WERI-Rb-1 (cell line): ENCODE measurements around the gene SLC12A5.

Experiments used
- DNase-seq: peaks from one replicate; pipeline ENCODE4 v3.0.0-alpha.2; 2020
- H3K27ac ChIP-seq: fragments of 250-450 bp; sonication (Bioruptor Pico); 2 replicates; pipeline ENCODE4 v1.5.1; 2020; ENCODE audit warnings: mild to moderate bottlenecking, moderate library complexity
- H3K27me3 ChIP-seq: fragments of 250-450 bp; sonication (Bioruptor Pico); 2 replicates; pipeline ENCODE4 v1.5.1; 2021; ENCODE audit warnings: mild to moderate bottlenecking, low read depth, moderate library complexity; ENCODE audit not compliant: insufficient read depth, severe bottlenecking
- H3K36me3 ChIP-seq: fragments of 250-450 bp; sonication (Bioruptor Pico); 2 replicates; pipeline ENCODE4 v1.5.1; 2020; ENCODE audit warnings: mild to moderate bottlenecking, moderate library complexity
- H3K4me3 ChIP-seq: 2 replicates; pipeline ENCODE4 v1.5.1; 2011; ENCODE audit warnings: low read depth, mild to moderate bottlenecking, control low read depth, low read length
- H3K9me3 ChIP-seq: fragments of 250-450 bp; sonication (Bioruptor Pico); 2 replicates; pipeline ENCODE4 v1.5.1; 2021; ENCODE audit warnings: mild to moderate bottlenecking, moderate library complexity; ENCODE audit not compliant: severe bottlenecking
- TF ChIP-seq, protein P1 (sequence below): IDR thresholded peaks from 2 replicates; pipeline ENCODE4 v1.5.1; 2011; ENCODE audit warnings: low read depth, mild to moderate bottlenecking, control low read depth, inconsistent platforms, low read length

SLC12A5 gene

DNA sequence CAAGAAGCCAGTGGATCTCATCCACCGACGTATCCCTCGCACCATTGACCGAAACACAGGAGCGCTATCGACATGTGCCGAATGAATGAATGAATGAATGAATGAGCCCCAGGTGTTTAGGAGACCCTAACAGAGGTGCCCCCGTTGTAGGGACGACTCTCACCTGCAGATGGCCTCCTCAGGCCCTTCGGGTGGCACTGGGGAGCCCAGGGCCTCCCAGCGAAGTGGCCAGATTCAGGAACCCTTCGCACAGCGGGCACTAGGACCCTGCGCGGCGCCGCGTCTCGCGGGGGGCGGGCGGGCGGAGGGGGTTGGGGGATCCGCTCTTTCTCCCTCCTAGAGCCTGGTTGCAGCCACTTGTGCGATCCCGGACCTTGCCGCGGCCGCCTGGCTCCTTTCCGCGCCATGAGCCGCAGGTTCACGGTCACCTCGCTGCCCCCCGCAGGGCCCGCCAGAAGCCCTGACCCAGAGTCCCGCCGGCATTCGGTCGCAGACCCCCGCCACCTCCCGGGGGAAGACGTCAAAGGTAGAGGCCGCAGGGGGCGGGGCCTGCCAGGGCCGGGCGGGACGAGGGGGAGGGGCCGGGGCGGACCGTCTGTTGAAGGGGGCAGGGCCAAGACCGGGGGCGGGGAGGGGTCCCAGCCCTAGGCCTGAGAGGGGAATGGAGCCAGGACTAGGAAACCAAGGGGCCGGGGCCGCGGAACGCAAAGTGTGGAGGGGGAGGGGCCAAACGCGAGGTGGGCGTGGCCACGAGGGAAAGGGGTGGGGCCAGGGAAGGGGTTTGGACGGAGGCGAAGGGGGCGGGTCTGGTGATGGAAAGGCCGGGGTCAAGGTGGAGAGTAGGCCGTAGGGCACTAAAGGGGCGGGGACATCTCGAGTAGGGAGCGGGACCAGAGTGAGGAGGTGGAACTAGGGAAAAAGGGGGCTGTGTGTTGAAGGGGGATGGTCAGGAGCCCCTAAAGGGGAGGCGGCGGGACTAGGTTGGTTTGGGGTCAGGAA, 7.4 kb upstream of the SLC12A5 start:
- Histone ChIP-seq H3K36me3 (no peaks in the 10 kb centered on the region), H3K4me3 (peak overlapping the region; percentile 69), H3K9me3 (no peaks in the 10 kb centered on the region), H3K27ac (peak overlapping the region; percentile 96), H3K27me3 (no peaks in the 10 kb centered on the region)
- peak; percentile 94 for DNase-seq
- TF ChIP-seq, protein P1, sequence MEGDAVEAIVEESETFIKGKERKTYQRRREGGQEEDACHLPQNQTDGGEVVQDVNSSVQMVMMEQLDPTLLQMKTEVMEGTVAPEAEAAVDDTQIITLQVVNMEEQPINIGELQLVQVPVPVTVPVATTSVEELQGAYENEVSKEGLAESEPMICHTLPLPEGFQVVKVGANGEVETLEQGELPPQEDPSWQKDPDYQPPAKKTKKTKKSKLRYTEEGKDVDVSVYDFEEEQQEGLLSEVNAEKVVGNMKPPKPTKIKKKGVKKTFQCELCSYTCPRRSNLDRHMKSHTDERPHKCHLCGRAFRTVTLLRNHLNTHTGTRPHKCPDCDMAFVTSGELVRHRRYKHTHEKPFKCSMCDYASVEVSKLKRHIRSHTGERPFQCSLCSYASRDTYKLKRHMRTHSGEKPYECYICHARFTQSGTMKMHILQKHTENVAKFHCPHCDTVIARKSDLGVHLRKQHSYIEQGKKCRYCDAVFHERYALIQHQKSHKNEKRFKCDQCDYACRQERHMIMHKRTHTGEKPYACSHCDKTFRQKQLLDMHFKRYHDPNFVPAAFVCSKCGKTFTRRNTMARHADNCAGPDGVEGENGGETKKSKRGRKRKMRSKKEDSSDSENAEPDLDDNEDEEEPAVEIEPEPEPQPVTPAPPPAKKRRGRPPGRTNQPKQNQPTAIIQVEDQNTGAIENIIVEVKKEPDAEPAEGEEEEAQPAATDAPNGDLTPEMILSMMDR = peak; percentile 43

DNA sequence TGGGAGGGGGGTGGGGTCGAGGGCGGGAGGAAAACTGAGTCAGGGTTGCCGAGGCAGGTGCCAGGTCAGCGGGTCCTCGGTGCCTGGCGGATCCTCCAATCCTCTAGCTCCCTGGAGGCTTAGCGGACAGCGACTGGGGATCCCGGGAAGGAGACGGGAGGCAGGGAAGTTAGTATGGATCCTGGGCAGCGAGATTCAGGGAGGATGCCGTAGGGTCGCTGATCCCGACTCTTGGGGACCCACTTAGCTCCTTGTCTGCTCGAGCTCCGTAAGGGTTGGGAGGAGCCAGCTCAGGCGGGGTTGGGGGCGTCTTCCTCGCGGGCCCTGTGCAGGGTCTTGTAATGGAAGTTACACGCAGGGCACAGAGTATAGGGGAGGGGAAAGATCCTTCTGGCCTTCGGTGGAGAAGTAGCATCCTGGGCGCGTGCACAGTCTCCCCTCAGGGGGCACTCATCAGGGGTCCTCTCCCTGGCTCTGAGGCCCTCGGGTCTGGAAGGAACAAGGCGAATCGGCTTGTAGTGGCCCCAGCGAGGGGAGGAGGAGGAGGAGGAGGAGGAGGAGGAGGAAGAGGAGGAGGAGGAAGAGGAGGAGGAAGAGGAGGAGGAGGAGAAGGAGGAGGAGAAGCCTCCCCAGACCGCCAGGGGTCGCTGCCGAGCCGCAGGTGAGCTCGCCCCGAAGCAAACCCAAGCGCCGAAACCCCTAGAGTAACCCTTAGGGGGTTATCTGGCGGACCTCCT, 6.4 kb upstream of the SLC12A5 start:
- no peak overlapping the region for H3K27ac ChIP-seq
- no peaks in the 10 kb centered on the region for H3K36me3 ChIP-seq
- H3K9me3 ChIP-seq = no peaks in the 10 kb centered on the region
- H3K27me3 ChIP-seq = no peaks in the 10 kb centered on the region
- H3K4me3 ChIP-seq = peak overlapping the region; percentile 69
- DNase-seq = peak; percentile 76
- TF ChIP-seq, protein P1 = peak; percentile 86

DNA sequence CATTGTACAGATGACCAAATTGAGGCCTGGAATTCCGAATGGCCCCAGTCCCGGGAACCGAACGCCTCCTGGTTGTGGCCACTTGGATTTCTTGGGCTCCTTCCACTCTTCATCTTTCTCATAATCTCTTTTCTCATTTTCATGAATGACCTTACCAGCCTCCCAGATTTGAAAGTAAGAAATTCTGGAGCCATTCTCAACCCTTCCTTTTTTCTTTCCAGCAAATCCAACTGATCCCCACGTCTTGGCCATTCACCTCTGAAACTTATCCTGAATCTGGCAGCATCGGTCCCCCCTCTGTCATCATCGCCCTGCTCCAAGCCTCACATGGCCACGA, 5.9 kb upstream of the SLC12A5 start:
- Histone ChIP-seq H3K27me3 (no peaks in the 10 kb centered on the region), H3K27ac (no peak overlapping the region), H3K4me3 (no peak overlapping the region), H3K36me3 (no peaks in the 10 kb centered on the region), H3K9me3 (no peaks in the 10 kb centered on the region)
- TF ChIP-seq, protein P1 = no peak
- no peak for DNase-seq

DNA sequence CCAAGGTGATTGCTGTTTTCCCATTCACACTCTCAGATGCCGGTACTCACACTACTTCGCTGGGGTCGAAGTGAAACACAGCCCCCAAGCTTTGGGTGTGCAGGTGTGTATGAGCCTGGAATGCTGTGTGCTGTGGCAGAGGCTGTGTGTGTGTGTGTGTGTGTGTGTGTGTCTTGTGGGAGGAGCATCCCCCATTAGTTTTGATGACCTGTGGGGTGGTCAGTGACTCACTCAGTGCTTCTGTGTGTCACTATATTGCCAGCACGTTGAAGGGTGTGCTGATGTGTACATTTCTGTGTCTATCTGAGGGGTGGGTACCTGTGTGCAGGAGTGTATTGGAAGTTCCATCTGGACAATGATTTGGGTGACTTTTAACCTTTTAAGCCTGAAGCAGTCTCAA, 5.0 kb upstream of the SLC12A5 start:
- DNase-seq = no peak
- H3K4me3 ChIP-seq = no peak overlapping the region
- no peaks in the 10 kb centered on the region for H3K36me3 ChIP-seq
- TF ChIP-seq, protein P1 = no peak
- H3K9me3 ChIP-seq = no peaks in the 10 kb centered on the region
- no peak overlapping the region for H3K27ac ChIP-seq
- H3K27me3 ChIP-seq = peaks cover 2% of the 10 kb centered on the region

DNA sequence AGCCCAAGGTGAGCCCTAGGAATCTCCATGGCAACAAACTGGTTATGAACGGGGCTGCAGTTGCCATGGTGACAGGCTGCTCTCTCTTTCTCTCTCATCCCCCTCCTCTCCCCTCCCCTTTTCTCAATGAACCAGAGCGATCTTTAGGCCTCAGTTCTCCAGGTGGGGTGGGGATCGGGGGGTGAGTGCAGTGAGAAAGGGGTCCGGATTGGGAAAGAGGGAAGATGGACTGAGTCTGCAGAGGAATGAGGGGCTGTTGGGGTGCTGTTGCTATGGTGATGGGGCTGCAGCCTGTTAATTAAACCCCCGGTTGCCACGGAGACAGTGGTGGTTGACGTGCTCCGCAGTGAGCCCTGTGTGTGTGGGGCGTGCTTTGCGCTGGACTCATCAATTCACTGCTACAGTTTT, 3.6 kb upstream of the SLC12A5 start:
- TF ChIP-seq, protein P1 = no peak
- peaks cover 13% of the 10 kb centered on the region for H3K27me3 ChIP-seq
- no peak overlapping the region for H3K27ac ChIP-seq
- no peaks in the 10 kb centered on the region for H3K36me3 ChIP-seq
- H3K9me3 ChIP-seq = no peaks in the 10 kb centered on the region
- no peak for DNase-seq
- H3K4me3 ChIP-seq = no peak overlapping the region
